K562 (cell line): ENCODE data around the gene FTHL17.

Experiments used
- CBX2 ChIP-seq: fragments of 200-600 bp; sonication (generic); IDR thresholded peaks from one replicate; pipeline ENCODE4 v1.6.1; 2012; ENCODE audit warnings: mild to moderate bottlenecking, low read length, inconsistent platforms; ENCODE audit not compliant: insufficient read depth, poor library complexity, severe bottlenecking
- CREM ChIP-seq: IDR thresholded peaks from 2 replicates; pipeline ENCODE4 v1.6.1; 2014; ENCODE audit warnings: antibody characterized with exemption, low read depth
- FOXM1 ChIP-seq, 2 experiments: fragments of 450-650 bp in 1 of 2; sonication (generic) in 1 of 2; formaldehyde crosslinking in 1 of 2; IDR thresholded peaks; 2 replicates each; pipeline versions ENCODE4 v1.6.1 to v1.9.0; 2017 to 2022; ENCODE audit warnings: low read depth in 2 of 2, mild to moderate bottlenecking in 2 of 2, missing genetic modification reagents in 1 of 2, moderate library complexity in 1 of 2
- GABPB2 ChIP-seq: fragments of 250-450 bp; sonication (Bioruptor Pico); conservative IDR thresholded peaks from 2 replicates; pipeline ENCODE4 v1.5.1; 2021; ENCODE audit warnings: mild to moderate bottlenecking
- KLF16 ChIP-seq: IDR thresholded peaks from 2 replicates; pipeline ENCODE4 v1.6.1; 2016; ENCODE audit warnings: antibody characterized with exemption
- MEIS2 ChIP-seq: fragments of 450-650 bp; IDR thresholded peaks from 2 replicates; pipeline ENCODE4 v1.6.1; 2014; ENCODE audit warnings: mild to moderate bottlenecking; ENCODE audit not compliant: partially characterized antibody
- NCOA1 ChIP-seq: fragments of 450-650 bp; IDR thresholded peaks from 2 replicates; pipeline ENCODE4 v1.6.1; 2016; ENCODE audit warnings: low read depth
- POLR2A ChIP-seq: fragments of 450-650 bp; conservative IDR thresholded peaks from 2 replicates; pipeline ENCODE4 v1.6.1; 2016
- SP2 ChIP-seq: IDR thresholded peaks from 2 replicates; pipeline ENCODE4 v1.6.1; 2011; ENCODE audit warnings: mild to moderate bottlenecking, low read depth, low read length, moderate library complexity; ENCODE audit not compliant: poor library complexity, severe bottlenecking; ENCODE audit errors: extremely low read depth
- TEAD4 ChIP-seq, 2 experiments: sonication (generic) in 1 of 2; formaldehyde crosslinking in 1 of 2; IDR thresholded peaks; 2 replicates each; pipeline versions ENCODE4 v1.6.1 to v1.8.0; 2012 to 2022; ENCODE audit warnings: borderline replicate concordance in 1 of 2, inconsistent platforms in 1 of 2, low read length in 1 of 2, mild to moderate bottlenecking in 1 of 2, missing genetic modification reagents in 1 of 2
- ZFX ChIP-seq: sonication (generic); formaldehyde crosslinking; IDR thresholded peaks from 2 replicates; pipeline ENCODE4 v1.8.0; 2022; ENCODE audit warnings: mild to moderate bottlenecking, missing genetic modification reagents, moderate library complexity
- ZNF785 ChIP-seq: fragments of 250-450 bp; sonication (Bioruptor Pico); IDR thresholded peaks from 2 replicates; pipeline ENCODE4 v1.4.0; 2020; ENCODE audit warnings: mild to moderate bottlenecking
- TF ChIP-seq, protein P1 (sequence below): fragments of 250-450 bp; sonication (Bioruptor Pico); IDR thresholded peaks from 2 replicates; pipeline ENCODE4 v1.5.0; 2020; ENCODE audit warnings: mild to moderate bottlenecking
- TF ChIP-seq, protein P2 (sequence below): fragments of 250-450 bp; sonication (Bioruptor Pico); IDR thresholded peaks from 2 replicates; pipeline ENCODE4 v1.5.1; 2021; ENCODE audit warnings: mild to moderate bottlenecking

DNA sequence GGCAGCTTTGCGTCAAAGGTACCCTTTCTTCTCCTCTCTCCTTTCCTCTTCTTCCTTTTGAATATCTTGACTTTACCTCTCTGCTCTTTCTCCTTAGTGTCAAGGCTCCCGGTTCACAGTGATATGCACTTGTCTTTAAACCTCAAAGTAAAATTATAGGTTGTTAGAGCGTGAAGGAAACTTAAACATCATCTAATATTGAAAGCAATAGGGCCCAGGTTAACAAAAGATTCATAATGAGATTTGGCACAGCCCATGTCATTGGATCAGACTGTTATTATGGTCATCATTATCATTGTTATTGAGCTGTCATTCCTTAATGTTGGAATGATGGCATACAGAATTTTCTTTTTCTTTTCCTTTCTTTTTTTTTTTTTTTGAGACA lies 32.5 kb downstream of the FTHL17 start:
- TF ChIP-seq, protein P1, sequence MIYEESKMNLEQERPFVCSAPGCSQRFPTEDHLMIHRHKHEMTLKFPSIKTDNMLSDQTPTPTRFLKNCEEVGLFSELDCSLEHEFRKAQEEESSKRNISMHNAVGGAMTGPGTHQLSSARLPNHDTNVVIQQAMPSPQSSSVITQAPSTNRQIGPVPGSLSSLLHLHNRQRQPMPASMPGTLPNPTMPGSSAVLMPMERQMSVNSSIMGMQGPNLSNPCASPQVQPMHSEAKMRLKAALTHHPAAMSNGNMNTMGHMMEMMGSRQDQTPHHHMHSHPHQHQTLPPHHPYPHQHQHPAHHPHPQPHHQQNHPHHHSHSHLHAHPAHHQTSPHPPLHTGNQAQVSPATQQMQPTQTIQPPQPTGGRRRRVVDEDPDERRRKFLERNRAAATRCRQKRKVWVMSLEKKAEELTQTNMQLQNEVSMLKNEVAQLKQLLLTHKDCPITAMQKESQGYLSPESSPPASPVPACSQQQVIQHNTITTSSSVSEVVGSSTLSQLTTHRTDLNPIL (CRISPR knock-in tag): no peak
- TF ChIP-seq MEIS2 (no peak), CBX2 (no peak), CREM (no peak), ZNF785 (CRISPR knock-in tag) (no peak), POLR2A (no peak), KLF16 (no peak), NCOA1 (no peak), ZFX (no peak), GABPB2 (CRISPR knock-in tag) (no peak), FOXM1 (IDR thresholded peaks at IDR 0.05; ENCODE audit: low read depth) (no peak), FOXM1 (CRISPR knock-in tag; IDR thresholded peaks at IDR 0.05; ENCODE audit: low read depth) (no peak), SP2 (no peak), TEAD4 (IDR thresholded peaks at IDR 0.05; ENCODE audit: low read length) (no peak), TEAD4 (CRISPR knock-in tag; IDR thresholded peaks at IDR 0.05; ENCODE audit: borderline replicate concordance) (no peak)
- TF ChIP-seq, protein P2, sequence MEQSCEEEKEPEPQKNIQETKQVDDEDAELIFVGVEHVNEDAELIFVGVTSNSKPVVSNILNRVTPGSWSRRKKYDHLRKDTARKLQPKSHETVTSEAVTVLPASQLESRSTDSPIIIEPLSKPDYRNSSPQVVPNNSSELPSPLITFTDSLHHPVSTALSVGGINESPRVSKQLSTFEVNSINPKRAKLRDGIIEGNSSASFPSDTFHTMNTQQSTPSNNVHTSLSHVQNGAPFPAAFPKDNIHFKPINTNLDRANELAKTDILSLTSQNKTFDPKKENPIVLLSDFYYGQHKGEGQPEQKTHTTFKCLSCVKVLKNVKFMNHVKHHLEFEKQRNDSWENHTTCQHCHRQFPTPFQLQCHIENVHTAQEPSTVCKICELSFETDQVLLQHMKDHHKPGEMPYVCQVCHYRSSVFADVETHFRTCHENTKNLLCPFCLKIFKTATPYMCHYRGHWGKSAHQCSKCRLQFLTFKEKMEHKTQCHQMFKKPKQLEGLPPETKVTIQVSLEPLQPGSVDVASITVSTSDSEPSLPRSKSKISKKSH (CRISPR knock-in tag): no peak
